Stimulated activated CD8-positive, alpha-beta memory T cell treated with anti-CD3 and anti-CD28 coated beads, Interleukin-12 subunit alpha, Interleukin-12 subunit beta, amount 100 ng/mL, for 1 hour (primary cell): ENCODE results near the gene CDC14A.

Experiments used
- DNase-seq: peaks from one replicate; pipeline ENCODE4 v3.0.0-alpha.2; 2020; ENCODE audit warnings: low read depth

CDC14A gene

GRCh38 chr1:100411019-100411418 is 58.7 kb downstream of the CDC14A start:
- DNase-seq = no peak

DNA sequence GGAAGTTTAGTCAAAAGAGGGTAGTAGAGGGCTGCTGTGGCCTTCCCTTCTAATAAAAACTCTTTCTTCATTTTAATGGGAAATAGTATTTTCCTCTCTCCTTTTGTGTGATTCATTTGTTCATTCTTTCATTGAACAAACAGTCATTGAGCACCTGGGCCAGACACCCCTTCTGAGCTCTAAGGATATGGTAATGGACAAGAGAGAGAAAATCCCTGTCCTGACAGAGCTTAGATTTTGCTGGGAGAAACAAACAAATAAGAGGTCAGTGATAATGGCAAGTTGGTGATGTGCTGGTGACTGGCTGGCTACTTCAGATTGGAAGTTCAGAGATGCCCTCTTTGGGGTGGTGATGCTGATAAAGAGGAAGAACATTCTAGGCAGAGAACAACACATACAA is 59.3 kb downstream of the CDC14A start:
- no peak for DNase-seq

DNA sequence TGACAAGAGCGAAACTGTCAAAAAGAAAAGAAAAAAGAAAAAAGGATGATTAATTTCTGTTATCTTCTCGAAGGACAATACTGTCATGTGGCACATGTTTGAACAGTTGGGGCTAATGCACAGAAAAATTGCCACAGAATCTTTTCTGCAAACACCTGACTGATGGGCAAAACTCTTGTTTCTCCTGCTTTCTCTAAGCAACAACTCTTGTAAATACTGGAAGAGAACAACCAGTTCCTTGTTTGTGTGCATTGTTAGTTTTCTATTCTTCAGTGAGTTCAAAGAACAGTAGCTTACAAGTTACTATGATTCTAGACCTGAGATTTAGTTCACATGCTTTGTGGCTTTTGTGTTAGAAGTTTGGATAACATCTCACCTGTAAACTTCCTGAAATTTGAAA is 60.7 kb downstream of the CDC14A start:
- no peak for DNase-seq

GRCh38 chr1:100414693-100415497 is 62.6 kb downstream of the CDC14A start:
- no peak for DNase-seq

DNA sequence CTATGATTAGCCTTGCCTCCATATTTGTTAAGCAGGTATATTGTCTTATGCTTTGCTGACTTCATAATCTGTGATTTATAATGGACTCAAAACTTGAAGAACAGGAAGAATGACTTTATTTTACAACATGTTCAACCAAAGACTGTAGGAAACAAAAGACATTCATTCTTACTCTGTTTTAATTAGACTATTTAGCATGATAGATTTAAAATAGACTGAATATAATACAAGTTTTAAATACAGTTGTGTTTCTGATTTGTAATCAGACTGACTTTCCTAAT is 63.1 kb downstream of the CDC14A start:
- DNase-seq = no peak

DNA sequence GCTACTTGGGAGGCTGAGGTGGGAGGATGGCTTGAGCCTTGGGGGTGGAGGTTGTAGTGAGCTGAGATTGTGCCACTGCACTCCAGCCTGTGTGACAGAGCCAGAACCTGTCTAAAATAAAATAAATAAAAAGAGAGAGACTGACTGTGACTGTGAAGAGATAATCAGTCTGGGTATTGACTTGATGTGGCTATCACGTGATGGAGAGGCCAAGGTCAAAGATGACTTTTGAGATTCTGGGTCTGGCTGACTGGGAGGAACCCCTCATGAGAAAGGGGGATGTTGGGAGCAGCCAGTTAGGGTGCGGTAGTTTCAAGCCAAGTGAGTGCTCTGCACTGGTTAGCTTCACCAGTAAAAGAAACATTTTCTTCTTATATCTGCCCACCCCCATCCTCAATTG is 66.8 kb downstream of the CDC14A start:
- no peak for DNase-seq

GRCh38 chr1:100422065-100422464 is 69.8 kb downstream of the CDC14A start:
- DNase-seq = no peak

- no peak for DNase-seq
These were observed 71.6 kb downstream of the CDC14A start for GRCh38 chr1:100423832-100424337.

- DNase-seq = no peak
These were observed 75.9 kb downstream of the CDC14A start for GRCh38 chr1:100428160-100428559.

GRCh38 chr1:100430325-100430756 is 78.0 kb downstream of the CDC14A start:
- no peak for DNase-seq

DNA sequence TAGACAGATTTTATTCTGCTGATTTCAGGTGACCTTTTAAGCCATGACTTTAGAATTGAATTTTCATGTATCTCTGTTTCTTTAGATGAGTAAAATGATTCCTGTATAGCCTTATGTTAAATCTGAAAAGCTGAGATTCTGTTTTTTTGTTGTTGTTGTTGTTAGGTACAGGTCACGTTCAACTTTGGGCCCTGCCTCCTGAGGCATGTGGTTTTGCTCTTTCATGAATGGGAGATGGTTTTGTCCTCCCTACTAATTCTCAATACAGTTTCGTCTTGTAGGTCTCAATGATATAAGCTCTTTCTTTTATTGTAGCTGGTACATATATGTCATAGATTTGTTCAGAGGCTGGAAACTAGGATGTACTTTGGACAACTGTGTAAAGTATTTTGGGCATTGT is 79.6 kb downstream of the CDC14A start:
- no peak for DNase-seq

GRCh38 chr1:100433563-100433962 is 81.3 kb downstream of the CDC14A start:
- no peak for DNase-seq

GRCh38 chr1:100434831-100435230 is 82.5 kb downstream of the CDC14A start:
- no peak for DNase-seq

DNA sequence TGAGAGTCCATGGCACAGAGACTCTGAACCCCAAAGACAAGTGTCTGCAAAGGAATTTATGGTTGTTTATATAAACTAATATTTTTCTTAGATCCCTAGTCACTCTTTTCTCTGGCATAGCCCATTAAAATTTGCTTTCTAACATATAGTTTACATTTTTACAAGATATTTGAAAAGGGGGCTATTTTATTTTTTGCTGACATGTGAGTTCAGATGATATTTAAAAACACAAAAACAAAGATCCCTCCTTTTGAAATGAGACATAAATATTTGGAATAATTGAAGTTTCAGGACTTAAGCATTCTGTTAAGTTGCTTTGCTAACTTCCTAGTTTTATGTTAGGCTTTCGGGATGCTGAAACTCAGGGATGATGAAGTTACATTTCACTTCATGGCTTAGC is 86.1 kb downstream of the CDC14A start:
- no peak for DNase-seq

DNA sequence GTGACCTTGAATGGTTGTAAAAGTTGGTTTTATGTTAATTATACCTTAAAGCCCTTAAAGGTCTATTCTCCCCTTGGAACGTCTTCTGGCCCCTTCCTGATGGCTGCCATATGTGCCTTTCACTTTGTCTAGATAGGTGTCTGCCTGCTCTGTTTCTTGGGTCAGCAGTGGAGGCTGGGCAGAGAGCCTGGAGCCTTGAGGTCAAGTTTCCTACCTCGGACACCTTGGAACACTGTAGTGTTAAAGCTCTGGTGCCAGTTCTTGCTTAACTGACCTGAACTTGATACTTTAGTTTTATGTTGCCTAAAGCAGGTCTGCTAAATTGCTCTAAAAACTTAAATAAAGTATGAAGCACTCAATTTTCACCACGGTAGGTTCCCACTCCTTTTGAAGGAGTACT is 86.5 kb downstream of the CDC14A start:
- DNase-seq = no peak

DNA sequence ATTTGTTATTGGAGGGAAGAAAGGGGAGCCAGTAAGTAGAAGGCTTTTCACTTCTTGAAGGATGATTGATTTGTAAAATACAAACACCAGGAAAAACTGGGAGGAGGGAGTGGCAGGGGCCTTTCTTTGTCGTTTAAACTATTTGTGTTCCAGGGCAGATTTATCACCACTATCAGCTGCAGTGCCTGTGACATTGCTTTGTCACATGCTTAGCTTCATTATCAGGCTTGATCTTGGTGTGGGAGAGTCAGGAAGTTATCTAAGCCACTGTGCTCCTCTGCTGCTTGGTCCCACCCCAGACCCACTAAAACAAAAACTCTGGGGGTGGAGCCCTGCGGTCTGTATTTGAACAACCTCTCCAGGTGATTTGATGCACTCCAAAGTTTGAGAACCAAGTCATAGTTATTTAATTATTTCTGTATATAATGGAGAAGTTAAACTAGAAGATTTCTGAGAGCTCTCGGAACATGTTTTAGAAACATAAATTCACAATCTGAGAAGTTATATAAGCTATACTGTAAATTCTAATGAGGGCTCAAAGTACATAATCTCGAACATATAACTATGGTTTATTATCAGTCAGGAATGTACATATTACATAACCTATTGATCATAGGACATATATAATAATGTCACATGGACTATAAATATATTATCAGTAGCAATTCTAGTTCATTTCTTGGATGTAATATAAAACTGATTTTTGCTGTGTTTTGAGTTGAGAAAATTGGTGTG is 87.9 kb downstream of the CDC14A start:
- peak; percentile 55 for DNase-seq

GRCh38 chr1:100441146-100441545 is 88.8 kb downstream of the CDC14A start:
- no peak for DNase-seq

- no peak for DNase-seq
These were observed 89.3 kb downstream of the CDC14A start for GRCh38 chr1:100441651-100442050.

DNA sequence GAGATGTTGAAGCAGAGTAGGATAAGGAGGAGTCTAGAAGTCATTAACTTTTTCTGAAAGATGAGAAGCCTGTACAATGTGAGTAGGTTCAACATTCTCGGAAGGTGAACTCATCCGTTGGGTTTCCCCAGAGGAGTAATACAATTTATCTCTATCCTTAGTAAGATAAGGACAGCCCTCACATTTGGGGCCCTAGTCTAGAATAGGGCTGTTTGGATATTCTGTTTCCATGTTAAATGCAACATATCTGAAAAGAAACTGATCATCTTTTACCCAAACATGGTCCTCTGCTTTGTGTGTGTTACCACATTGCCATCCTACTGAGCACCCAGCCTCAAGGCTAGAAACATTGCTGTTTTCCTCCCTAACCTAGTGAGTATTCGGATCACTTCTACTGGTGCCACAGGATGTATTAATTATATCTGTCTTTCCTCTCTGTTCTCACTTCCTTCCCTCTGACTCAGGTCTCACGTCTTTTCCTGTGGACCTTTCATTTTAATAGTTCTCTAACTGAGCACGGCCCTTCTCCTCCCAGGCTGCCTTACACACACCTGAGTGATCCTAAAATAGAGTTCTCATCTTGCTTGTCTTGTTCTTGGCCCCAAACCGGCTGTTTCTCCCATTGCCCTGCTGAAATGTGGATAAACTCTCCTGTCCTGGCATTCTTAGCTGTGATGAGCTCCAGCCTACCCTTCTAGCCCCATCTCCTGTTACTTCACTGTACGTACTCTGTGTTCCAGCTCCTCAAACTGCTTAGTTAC is 91.7 kb downstream of the CDC14A start:
- DNase-seq = no peak

DNA sequence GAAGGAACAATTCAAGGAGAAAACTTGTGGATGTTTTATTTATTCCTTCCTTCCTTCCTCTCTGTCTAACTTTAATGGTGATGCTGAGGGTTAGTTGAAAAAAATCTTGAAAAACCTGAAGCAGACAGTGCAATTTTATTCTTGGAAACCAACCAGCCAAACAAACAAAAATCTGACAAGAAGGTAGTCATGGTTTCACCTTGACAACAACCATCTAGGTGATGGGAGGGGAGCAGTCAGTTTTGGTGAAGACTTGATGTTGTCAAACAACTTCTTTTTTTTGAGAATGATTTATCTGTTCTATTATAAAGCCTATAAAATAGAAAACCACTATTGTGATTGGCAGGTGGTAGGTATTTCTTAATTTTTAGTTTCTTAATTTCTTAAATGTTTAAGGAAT is 93.3 kb downstream of the CDC14A start:
- no peak for DNase-seq

- DNase-seq = no peak
These were observed 96.1 kb downstream of the CDC14A start for GRCh38 chr1:100448366-100448765.

DNA sequence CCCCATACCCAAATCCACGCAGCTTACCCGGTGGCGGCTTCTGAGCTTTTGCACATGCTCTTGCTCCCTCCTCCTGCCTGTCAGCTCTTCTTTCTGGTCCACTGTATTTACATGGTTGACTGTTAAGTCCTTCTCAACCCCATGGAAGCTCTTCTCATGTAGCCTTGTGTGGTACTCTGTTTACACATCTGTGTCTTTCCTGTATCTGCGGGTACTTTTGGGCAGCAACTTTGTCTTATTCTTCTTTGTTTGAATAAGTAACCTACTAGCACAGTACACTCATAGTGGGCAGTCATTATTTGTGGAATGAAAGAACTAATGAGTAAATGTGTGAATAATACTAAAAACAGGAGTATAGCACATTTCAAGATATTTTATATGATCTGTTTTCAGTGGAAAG is 97.2 kb downstream of the CDC14A start:
- DNase-seq = no peak

DNA sequence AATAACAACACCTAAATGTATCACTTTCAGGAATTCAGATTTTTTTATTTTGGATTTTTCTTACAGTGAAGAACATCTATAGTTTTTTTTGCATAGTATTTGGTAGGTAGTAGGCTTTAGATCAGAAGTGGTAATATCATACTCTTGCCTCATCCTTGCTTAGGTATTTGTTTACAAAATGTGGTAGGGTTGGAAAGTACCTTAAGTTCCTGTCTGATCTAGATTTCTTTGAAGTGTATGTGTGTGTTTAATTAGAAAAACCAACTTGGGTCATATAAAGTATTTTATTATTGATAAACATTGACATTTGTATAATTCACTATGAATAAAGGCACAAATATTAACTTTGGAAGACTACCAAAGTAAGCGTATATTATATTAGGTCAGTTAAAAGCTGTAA is 100.3 kb downstream of the CDC14A start:
- DNase-seq = no peak
